A172 (cell line): ENCODE data around the gene LPCAT1. TPM values are rescaled to one million over a fixed set of nuclear protein-coding genes. Genes with fewer than 3 reads are reported as not detected.

Experiments used
- total RNA-seq: library from RNA; depleted of rRNA; stranded (reverse); fragments of >200 nt; shearing (Covaris generic); gene quantifications from 2 replicates; pipeline ENCODE4 v1.2.3, GENCODE V29; 2014; rRNA removed

LPCAT1 gene
- total RNA-seq, 1 experiment from 2014 or later, result 97.1 TPM

Other genes with a start within 250 kb of the LPCAT1 start
- 0.95 and 5.2 TPM in 2 replicates for gene TERT, start 228.9 kb downstream of the LPCAT1 start, total RNA-seq
- 271 and 287 TPM in 2 replicates for gene CLPTM1L, start 178.9 kb downstream of the LPCAT1 start, total RNA-seq
- gene SLC6A3, start 78.5 kb downstream of the LPCAT1 start, total RNA-seq, result not detected in 2 replicates